AG10803 (cell line): Measurements from ENCODE around the gene IER3.
A peak's percentile ranks its signal among the peaks of the same experiment; 100 is the strongest.

Experiments
- DNase-seq: peaks from one replicate; pipeline ENCODE4 v3.0.0; 2010; ENCODE audit warnings: low read depth
- H3K4me3 ChIP-seq: 2 replicates; pipeline ENCODE4 v1.5.1; 2011; ENCODE audit warnings: mild to moderate bottlenecking, low read length, control low read depth
- CTCF ChIP-seq: conservative IDR thresholded peaks from 2 replicates; pipeline ENCODE4 v1.5.1; 2011; ENCODE audit warnings: mild to moderate bottlenecking, low read length, control low read depth, inconsistent platforms

Gene IER3

GRCh38 chr6:30754631-30755030 is 10.3 kb upstream of the IER3 start:
- H3K4me3 ChIP-seq = no peak overlapping the region
- peak; percentile 69 for DNase-seq
- TF ChIP-seq CTCF = no peak

GRCh38 chr6:30752157-30752927 is 8.0 kb upstream of the IER3 start:
- peak overlapping the region; percentile 29; the same call in 1 of the 2 replicates for H3K4me3 ChIP-seq
- DNase-seq = peak; percentile 100
- TF ChIP-seq CTCF = peak; percentile 27

- DNase-seq = no peak
- TF ChIP-seq CTCF = no peak
- H3K4me3 ChIP-seq = no peak overlapping the region
Observed at GRCh38 chr6:30750379-30750668, 6.0 kb upstream of the IER3 start.

- DNase-seq = no peak
- no peak for TF ChIP-seq CTCF
- H3K4me3 ChIP-seq = no peak overlapping the region
Observed at GRCh38 chr6:30749554-30750378, 5.4 kb upstream of the IER3 start.

- H3K4me3 ChIP-seq = no peak overlapping the region
- peak; percentile 73 for DNase-seq
- no peak for TF ChIP-seq CTCF
Observed at GRCh38 chr6:30748851-30749540, 4.6 kb upstream of the IER3 start.

GRCh38 chr6:30747902-30748769 is 3.8 kb upstream of the IER3 start:
- TF ChIP-seq CTCF = no peak
- H3K4me3 ChIP-seq = no peak overlapping the region
- no peak for DNase-seq
